ENCODE data around the gene SGPP1.
"Not testable (repeated sequence)": the region's sequence is repeated elsewhere in the genome, so short reads cannot be mapped to it uniquely, and the experiment has no call there.

SGPP1 gene

DNA sequence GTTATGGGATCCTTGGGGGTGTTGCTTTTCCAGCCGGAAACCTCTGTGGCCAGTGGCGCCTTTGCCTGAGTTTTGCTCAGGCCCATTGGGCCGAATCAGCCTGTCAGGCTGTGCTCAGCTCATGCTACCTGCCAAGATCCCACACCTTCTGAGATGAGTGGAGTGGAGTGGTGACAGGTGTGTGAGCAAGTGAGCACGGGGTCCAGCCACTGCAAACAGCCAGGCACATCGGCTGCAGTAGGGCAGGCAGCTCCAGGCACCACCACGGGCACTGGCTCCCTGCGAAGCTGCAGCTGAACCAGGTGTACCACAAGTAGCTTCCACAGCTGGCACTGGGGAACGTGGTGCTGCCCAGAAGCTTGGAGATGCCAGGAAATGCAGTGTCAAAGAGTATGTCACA lies 65.1 kb downstream of the SGPP1 start:
- peaks cover 11% of the 10 kb centered on the region for H3K9me3 ChIP-seq (ENCODE audit: insufficient read depth, low read depth, low read length)
- no peak overlapping the region for H3K4ac ChIP-seq (ENCODE audit: low read depth, low read length)
- peak overlapping the region; percentile 0 for H4K91ac ChIP-seq (ENCODE audit: low read depth, low read length)
- H3K4me2 ChIP-seq (ENCODE audit: low read length) = no peak overlapping the region
- no peak overlapping the region for H3K14ac ChIP-seq (ENCODE audit: low read length)
- no peaks in the 10 kb centered on the region for H3K79me2 ChIP-seq (ENCODE audit: control insufficient read depth, insufficient read depth, low read length, poor library complexity)
- H3K27me3 ChIP-seq (ENCODE audit: insufficient read depth, low read length) = no peaks in the 10 kb centered on the region
- H3K4me1 ChIP-seq (ENCODE audit: control insufficient read depth in 1 of 2, insufficient read depth in 2 of 2, low read length in 2 of 2) = peaks cover 0 to 4% of the 10 kb centered on the region in 2 experiments
- WGBS (ENCODE audit: extremely low coverage, insufficient coverage, insufficient read length) = no CpG with 5 or more reads among the region's 8 CpGs
- no peak overlapping the region for H3K18ac ChIP-seq (ENCODE audit: low read length)
- no peak overlapping the region for H2AFZ ChIP-seq (ENCODE audit: insufficient read depth, low read length, poor library complexity)
- H2BK12ac ChIP-seq (ENCODE audit: low read length) = no peak overlapping the region
- no peak overlapping the region for H3K27ac ChIP-seq (ENCODE audit: low read depth, low read length)
- H2AK5ac ChIP-seq (ENCODE audit: low read length) = peak overlapping the region; percentile 28
- H3K9ac ChIP-seq (ENCODE audit: low read length) = no peak overlapping the region
- H2BK120ac ChIP-seq (ENCODE audit: insufficient read depth, low read length, poor library complexity) = no peak overlapping the region
- no peaks in the 10 kb centered on the region for H3K79me1 ChIP-seq (ENCODE audit: low read length)
- H2BK5ac ChIP-seq (ENCODE audit: low read depth, low read length, poor library complexity) = no peak overlapping the region
- no peak overlapping the region for H4K12ac ChIP-seq (ENCODE audit: low read depth, low read length)
- no peak for DNase-seq
- H3K23ac ChIP-seq (ENCODE audit: low read length) = no peak overlapping the region
- no peak overlapping the region for H4K8ac ChIP-seq (ENCODE audit: low read depth, low read length)
- H3K4me3 ChIP-seq (ENCODE audit: low read depth, low read length) = no peak overlapping the region
- peaks cover 4% of the 10 kb centered on the region in 2 experiments for H3K36me3 ChIP-seq (ENCODE audit: control insufficient read depth in 1 of 2, insufficient read depth in 2 of 2, low read length in 2 of 2)

DNA sequence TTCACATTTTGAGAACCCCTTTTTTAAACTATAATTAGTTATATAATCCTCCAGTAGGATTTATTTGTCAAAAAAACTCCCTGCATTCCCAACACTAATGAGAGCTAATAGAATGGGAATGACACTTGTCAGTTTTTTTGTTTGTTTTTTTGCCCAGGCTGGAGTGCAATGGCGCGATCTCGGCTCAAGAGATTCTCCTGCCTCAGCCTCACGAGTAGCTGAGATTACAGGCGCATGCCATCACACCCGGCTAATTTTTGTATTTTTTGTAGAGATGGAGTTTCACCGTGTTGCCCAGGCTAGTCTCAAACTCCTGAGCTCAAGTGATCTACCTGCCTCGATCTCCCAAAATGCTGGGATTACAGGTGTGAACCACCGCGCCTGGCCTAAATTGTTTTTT lies 66.0 kb downstream of the SGPP1 start:
- not testable (repeated sequence) for H3K18ac ChIP-seq (ENCODE audit: low read length); H2BK5ac ChIP-seq (ENCODE audit: low read depth, low read length, poor library complexity); H3K79me1 ChIP-seq (ENCODE audit: low read length); H4K8ac ChIP-seq (ENCODE audit: low read depth, low read length); H3K27me3 ChIP-seq (ENCODE audit: insufficient read depth, low read length); H2BK120ac ChIP-seq (ENCODE audit: insufficient read depth, low read length, poor library complexity); H4K12ac ChIP-seq (ENCODE audit: low read depth, low read length); H2AFZ ChIP-seq (ENCODE audit: insufficient read depth, low read length, poor library complexity); H2AK5ac ChIP-seq (ENCODE audit: low read length); H3K23ac ChIP-seq (ENCODE audit: low read length); H3K14ac ChIP-seq (ENCODE audit: low read length); H4K91ac ChIP-seq (ENCODE audit: low read depth, low read length); H3K36me3 ChIP-seq (ENCODE audit: control insufficient read depth in 1 of 2, insufficient read depth in 2 of 2, low read length in 2 of 2); H3K9ac ChIP-seq (ENCODE audit: low read length); H2BK12ac ChIP-seq (ENCODE audit: low read length); H3K4ac ChIP-seq (ENCODE audit: low read depth, low read length); DNase-seq; H3K79me2 ChIP-seq (ENCODE audit: control insufficient read depth, insufficient read depth, low read length, poor library complexity); H3K4me3 ChIP-seq (ENCODE audit: low read depth, low read length); H3K27ac ChIP-seq (ENCODE audit: low read depth, low read length); H3K4me2 ChIP-seq (ENCODE audit: low read length); H3K4me1 ChIP-seq (ENCODE audit: control insufficient read depth in 1 of 2, insufficient read depth in 2 of 2, low read length in 2 of 2)
- peaks cover 11% of the 10 kb centered on the region for H3K9me3 ChIP-seq (ENCODE audit: insufficient read depth, low read depth, low read length)
- no CpG with 5 or more reads among the region's 10 CpGs for WGBS (ENCODE audit: extremely low coverage, insufficient coverage, insufficient read length)

DNA sequence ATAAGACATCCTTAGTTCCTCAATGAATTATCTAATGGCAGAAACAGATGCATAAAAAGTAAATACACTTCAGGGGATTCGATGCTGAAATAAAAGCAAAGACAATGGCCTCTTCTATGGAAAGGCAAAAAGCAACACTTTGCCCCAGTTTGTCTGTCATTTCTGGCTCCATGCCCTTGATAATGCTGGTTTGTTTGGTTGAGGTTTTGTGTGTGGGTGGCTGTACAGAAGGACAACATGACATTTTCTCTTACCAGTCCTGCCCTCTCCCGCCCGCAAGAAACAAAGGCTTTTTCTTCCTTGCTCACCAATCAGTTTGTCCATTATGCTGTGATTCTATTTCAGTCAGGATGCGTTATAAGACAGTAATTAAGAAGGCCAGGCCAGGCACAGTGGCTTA lies 68.1 kb downstream of the SGPP1 start:
- peaks cover 4% of the 10 kb centered on the region in 2 experiments for H3K36me3 ChIP-seq (ENCODE audit: control insufficient read depth in 1 of 2, insufficient read depth in 2 of 2, low read length in 2 of 2)
- H2BK120ac ChIP-seq (ENCODE audit: insufficient read depth, low read length, poor library complexity) = no peak overlapping the region
- no CpG with 5 or more reads among the region's 4 CpGs for WGBS (ENCODE audit: extremely low coverage, insufficient coverage, insufficient read length)
- no peak overlapping the region for H3K4me2 ChIP-seq (ENCODE audit: low read length)
- DNase-seq = no peak
- H2AFZ ChIP-seq (ENCODE audit: insufficient read depth, low read length, poor library complexity) = peak overlapping the region; percentile 40
- H3K27ac ChIP-seq (ENCODE audit: low read depth, low read length) = no peak overlapping the region
- no peak overlapping the region for H4K91ac ChIP-seq (ENCODE audit: low read depth, low read length)
- no peak overlapping the region for H3K14ac ChIP-seq (ENCODE audit: low read length)
- no peak overlapping the region for H3K4ac ChIP-seq (ENCODE audit: low read depth, low read length)
- no peaks in the 10 kb centered on the region for H3K79me2 ChIP-seq (ENCODE audit: control insufficient read depth, insufficient read depth, low read length, poor library complexity)
- no peak overlapping the region for H4K12ac ChIP-seq (ENCODE audit: low read depth, low read length)
- H4K8ac ChIP-seq (ENCODE audit: low read depth, low read length) = no peak overlapping the region
- H3K4me3 ChIP-seq (ENCODE audit: low read depth, low read length) = no peak overlapping the region
- no peak overlapping the region for H3K18ac ChIP-seq (ENCODE audit: low read length)
- H2BK5ac ChIP-seq (ENCODE audit: low read depth, low read length, poor library complexity) = no peak overlapping the region
- peaks cover 3 to 10% of the 10 kb centered on the region in 2 experiments for H3K4me1 ChIP-seq (ENCODE audit: control insufficient read depth in 1 of 2, insufficient read depth in 2 of 2, low read length in 2 of 2)
- peaks cover 11% of the 10 kb centered on the region for H3K9me3 ChIP-seq (ENCODE audit: insufficient read depth, low read depth, low read length)
- H2BK12ac ChIP-seq (ENCODE audit: low read length) = no peak overlapping the region
- peaks cover 12% of the 10 kb centered on the region for H3K79me1 ChIP-seq (ENCODE audit: low read length)
- no peaks in the 10 kb centered on the region for H3K27me3 ChIP-seq (ENCODE audit: insufficient read depth, low read length)
- no peak overlapping the region for H3K23ac ChIP-seq (ENCODE audit: low read length)
- H3K9ac ChIP-seq (ENCODE audit: low read length) = no peak overlapping the region
- H2AK5ac ChIP-seq (ENCODE audit: low read length) = no peak overlapping the region

DNA sequence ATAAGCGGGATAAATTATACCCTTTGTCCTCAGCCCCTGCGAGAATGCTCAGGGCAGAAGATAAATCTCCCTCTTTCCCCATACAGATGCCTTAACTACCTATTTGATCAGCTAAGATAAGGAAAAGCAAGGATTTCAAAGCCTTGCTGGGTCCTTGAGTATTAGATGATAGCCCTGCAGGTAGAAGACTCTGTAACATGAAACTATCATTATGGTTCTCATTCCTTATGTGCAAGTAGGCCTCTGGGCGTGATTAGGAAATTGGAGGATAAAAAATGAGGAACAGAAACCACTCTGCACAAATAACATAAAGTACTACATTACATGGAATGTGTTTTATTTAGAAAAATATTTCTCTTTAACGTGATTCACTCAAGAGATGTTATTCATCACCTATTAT lies 71.7 kb downstream of the SGPP1 start:
- no peak overlapping the region for H2BK5ac ChIP-seq (ENCODE audit: low read depth, low read length, poor library complexity)
- H3K9me3 ChIP-seq (ENCODE audit: insufficient read depth, low read depth, low read length) = no peaks in the 10 kb centered on the region
- H4K12ac ChIP-seq (ENCODE audit: low read depth, low read length) = no peak overlapping the region
- H4K8ac ChIP-seq (ENCODE audit: low read depth, low read length) = no peak overlapping the region
- H3K14ac ChIP-seq (ENCODE audit: low read length) = no peak overlapping the region
- H3K9ac ChIP-seq (ENCODE audit: low read length) = no peak overlapping the region
- H3K4ac ChIP-seq (ENCODE audit: low read depth, low read length) = no peak overlapping the region
- no peaks in the 10 kb centered on the region for H3K79me2 ChIP-seq (ENCODE audit: control insufficient read depth, insufficient read depth, low read length, poor library complexity)
- no peak overlapping the region for H3K4me2 ChIP-seq (ENCODE audit: low read length)
- H3K4me1 ChIP-seq (ENCODE audit: control insufficient read depth in 1 of 2, insufficient read depth in 2 of 2, low read length in 2 of 2) = peaks cover 3 to 6% of the 10 kb centered on the region in 2 experiments
- peak overlapping the region; percentile 74 for H3K27ac ChIP-seq (ENCODE audit: low read depth, low read length)
- no peak overlapping the region for H3K23ac ChIP-seq (ENCODE audit: low read length)
- WGBS (ENCODE audit: extremely low coverage, insufficient coverage, insufficient read length) = no CpG with 5 or more reads among the region's 4 CpGs
- no peak overlapping the region for H2BK12ac ChIP-seq (ENCODE audit: low read length)
- H3K79me1 ChIP-seq (ENCODE audit: low read length) = peaks cover 15% of the 10 kb centered on the region
- H3K18ac ChIP-seq (ENCODE audit: low read length) = no peak overlapping the region
- DNase-seq = peak; percentile 90 to 98
- H3K4me3 ChIP-seq (ENCODE audit: low read depth, low read length) = no peak overlapping the region
- H2BK120ac ChIP-seq (ENCODE audit: insufficient read depth, low read length, poor library complexity) = no peak overlapping the region
- H4K91ac ChIP-seq (ENCODE audit: low read depth, low read length) = no peak overlapping the region
- H3K27me3 ChIP-seq (ENCODE audit: insufficient read depth, low read length) = no peaks in the 10 kb centered on the region
- no peak overlapping the region for H2AFZ ChIP-seq (ENCODE audit: insufficient read depth, low read length, poor library complexity)
- no peak overlapping the region for H2AK5ac ChIP-seq (ENCODE audit: low read length)
- no peaks in the 10 kb centered on the region for H3K36me3 ChIP-seq (ENCODE audit: control insufficient read depth in 1 of 2, insufficient read depth in 2 of 2, low read length in 2 of 2)
